HAP-1 (cell line): ENCODE measurements around the gene KCNQ1.

ENCODE experiments used
- DNase-seq, 2 experiments: peaks; one replicate each; pipeline ENCODE4 v3.0.0-alpha.2; 2016 to 2020; ENCODE audit warnings: low spot score in 2 of 2
- H3K27me3 ChIP-seq: fragments of 250-450 bp; sonication (Bioruptor Pico); 2 replicates; pipeline ENCODE4 v1.5.1; 2020; ENCODE audit warnings: low read depth, mild to moderate bottlenecking, moderate library complexity
- H3K36me3 ChIP-seq: fragments of 250-450 bp; sonication (Bioruptor Pico); replicated peaks from 2 replicates; pipeline ENCODE4 v1.5.1; 2020; ENCODE audit warnings: mild to moderate bottlenecking
- H3K4me1 ChIP-seq: fragments of 250-450 bp; sonication (Bioruptor Pico); 2 replicates; pipeline ENCODE4 v1.5.1; 2020; ENCODE audit warnings: mild to moderate bottlenecking
- H3K4me3 ChIP-seq: fragments of 250-450 bp; sonication (Bioruptor Pico); 2 replicates; pipeline ENCODE4 v1.5.1; 2020; ENCODE audit warnings: mild to moderate bottlenecking, moderate library complexity
- H3K9me3 ChIP-seq: fragments of 250-450 bp; sonication (Bioruptor Pico); 2 replicates; pipeline ENCODE4 v1.5.1; 2020; ENCODE audit warnings: mild to moderate bottlenecking, moderate library complexity
- in situ Hi-C: fragments of 300-500 bp; cut with MboI; formaldehyde crosslinking; loops from 3 replicates; pipeline ENCODE4 v1.14.3; 2020; ENCODE audit warnings: low sequenced_read_pairs, inconsistent platforms, mixed read lengths

The KCNQ1 gene

DNA sequence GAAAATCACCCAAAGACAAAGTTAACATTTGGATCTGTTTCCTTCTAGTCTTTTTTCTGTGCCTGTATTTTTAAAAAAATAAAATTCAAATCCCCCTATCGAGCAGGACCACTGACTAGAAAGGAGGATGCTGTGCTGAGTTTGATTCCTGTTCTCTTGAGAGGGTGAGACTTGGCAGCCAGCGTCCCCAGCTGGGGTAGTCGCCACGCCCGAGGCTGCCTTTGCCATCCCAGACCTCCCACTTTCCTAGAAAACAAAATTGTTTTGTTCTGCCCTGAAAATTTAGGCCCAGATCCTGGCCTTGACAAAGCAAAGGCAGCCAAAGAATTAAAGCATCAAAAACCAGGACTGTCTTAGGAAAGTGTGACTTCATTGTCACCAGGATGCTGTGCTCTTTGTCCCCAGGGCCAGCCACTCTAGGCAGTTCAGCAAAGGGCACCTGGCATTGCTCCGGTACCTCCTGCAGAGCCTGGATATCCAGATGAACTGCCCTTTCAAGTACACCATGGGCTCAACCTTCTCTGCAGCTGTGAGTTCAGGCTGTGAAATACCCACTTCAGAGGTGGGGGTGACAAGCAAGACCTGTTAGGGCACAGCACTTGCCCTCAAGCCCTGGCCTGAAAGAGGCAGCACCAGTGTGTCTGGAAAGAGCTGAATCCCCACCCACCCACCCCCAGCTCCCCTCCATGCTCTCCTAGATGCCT, 210.4 kb downstream of the KCNQ1 start:
- DNase-seq, result no peak
- no peaks in the 10 kb centered on the region for H3K4me1 ChIP-seq
- in situ Hi-C loops, result no loop called here
- H3K36me3 ChIP-seq, result no peaks in the 10 kb centered on the region
- H3K9me3 ChIP-seq, result no peaks in the 10 kb centered on the region
- H3K4me3 ChIP-seq, result no peak overlapping the region
- no peaks in the 10 kb centered on the region for H3K27me3 ChIP-seq

- Histone ChIP-seq H3K4me1 (no peaks in the 10 kb centered on the region), H3K36me3 (no peaks in the 10 kb centered on the region), H3K9me3 (no peaks in the 10 kb centered on the region), H3K27me3 (no peaks in the 10 kb centered on the region), H3K4me3 (no peak overlapping the region)
- in situ Hi-C loops, result no loop called here
- no peak for DNase-seq
These were observed 211.2 kb downstream of the KCNQ1 start for GRCh38 chr11:2655834-2656622.

DNA sequence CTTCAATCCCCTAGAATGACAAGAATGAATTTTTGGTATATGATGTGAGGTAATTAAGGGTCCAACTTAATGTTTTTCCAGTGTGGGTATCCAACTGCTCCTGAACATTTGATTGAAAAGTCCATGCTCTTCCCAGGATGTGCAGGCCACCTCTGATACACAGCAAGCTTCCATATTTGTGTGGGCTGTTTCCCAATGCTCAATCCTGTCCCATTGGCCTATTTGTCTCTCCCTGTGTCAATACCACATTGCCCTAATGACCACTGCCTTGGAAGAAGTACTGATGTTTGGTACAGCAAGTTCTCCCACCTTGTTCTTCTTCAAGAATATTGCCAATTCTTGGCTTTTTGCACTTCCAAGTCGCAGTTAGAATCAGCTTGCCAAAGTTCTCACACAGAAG, 212.1 kb downstream of the KCNQ1 start:
- Histone ChIP-seq H3K36me3 (no peaks in the 10 kb centered on the region), H3K4me3 (no peak overlapping the region), H3K27me3 (no peaks in the 10 kb centered on the region), H3K9me3 (no peaks in the 10 kb centered on the region), H3K4me1 (no peaks in the 10 kb centered on the region)
- in situ Hi-C loops, result no loop called here
- DNase-seq, result no peak

- Histone ChIP-seq H3K4me1 (no peaks in the 10 kb centered on the region), H3K27me3 (no peaks in the 10 kb centered on the region), H3K36me3 (no peaks in the 10 kb centered on the region), H3K9me3 (no peaks in the 10 kb centered on the region), H3K4me3 (no peak overlapping the region)
- DNase-seq, result no peak
- in situ Hi-C loops, result no loop called here
These were observed 213.0 kb downstream of the KCNQ1 start for GRCh38 chr11:2657697-2658284.

GRCh38 chr11:2660357-2660939, 215.6 kb downstream of the KCNQ1 start:
- no peaks in the 10 kb centered on the region for H3K36me3 ChIP-seq
- H3K9me3 ChIP-seq, result no peaks in the 10 kb centered on the region
- DNase-seq, result no peak
- no peak overlapping the region for H3K4me3 ChIP-seq
- no peaks in the 10 kb centered on the region for H3K4me1 ChIP-seq
- in situ Hi-C loops, result no loop called here
- no peaks in the 10 kb centered on the region for H3K27me3 ChIP-seq

DNA sequence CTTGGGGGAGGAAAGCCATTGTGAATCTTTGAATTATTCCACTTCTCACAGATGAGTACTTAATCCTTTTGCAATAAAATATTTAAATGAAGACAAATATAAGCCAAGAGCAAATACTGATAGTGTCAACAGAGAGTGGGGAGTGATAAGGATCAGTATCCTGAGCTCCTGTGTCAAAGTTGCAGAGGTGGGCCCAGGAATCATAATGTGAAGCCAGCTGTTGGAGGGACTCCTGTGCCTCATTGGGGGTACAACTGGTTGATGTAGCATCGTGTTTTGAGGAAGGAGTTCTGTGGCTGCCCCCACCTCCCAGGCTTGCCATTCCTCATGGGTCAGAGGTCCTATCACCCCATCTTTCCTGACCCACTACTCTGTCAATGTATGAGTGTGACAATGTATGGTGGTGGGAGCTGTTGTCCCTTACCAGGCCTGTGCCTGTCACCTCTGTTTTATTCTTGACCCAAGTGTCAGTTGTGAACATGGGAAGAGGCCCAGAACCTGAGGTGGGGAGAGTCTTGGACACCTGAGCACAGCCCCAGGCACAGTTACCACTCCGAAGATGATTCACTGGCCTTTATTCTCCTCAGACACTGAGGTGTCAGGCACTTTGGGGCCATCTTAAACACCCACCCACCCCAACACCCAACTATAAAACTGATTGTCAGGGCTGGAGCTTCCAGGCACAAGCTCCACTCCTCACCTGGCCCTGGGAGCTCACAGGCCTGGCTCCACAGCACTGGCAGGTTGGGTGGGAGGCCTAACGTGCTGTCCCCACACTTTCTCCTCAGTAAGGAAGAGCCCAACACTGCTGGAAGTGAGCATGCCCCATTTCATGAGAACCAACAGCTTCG, 216.6 kb downstream of the KCNQ1 start:
- in situ Hi-C loops, result no loop called here
- DNase-seq, result no peak
- no peaks in the 10 kb centered on the region for H3K27me3 ChIP-seq
- no peaks in the 10 kb centered on the region for H3K4me1 ChIP-seq
- no peaks in the 10 kb centered on the region for H3K36me3 ChIP-seq
- no peak overlapping the region for H3K4me3 ChIP-seq
- no peaks in the 10 kb centered on the region for H3K9me3 ChIP-seq

- Histone ChIP-seq H3K4me3 (no peak overlapping the region), H3K27me3 (no peaks in the 10 kb centered on the region), H3K4me1 (no peaks in the 10 kb centered on the region), H3K9me3 (no peaks in the 10 kb centered on the region), H3K36me3 (no peaks in the 10 kb centered on the region)
- no peak for DNase-seq
- in situ Hi-C loops, result no loop called here
These were observed 217.2 kb downstream of the KCNQ1 start for GRCh38 chr11:2662024-2662312.

DNA sequence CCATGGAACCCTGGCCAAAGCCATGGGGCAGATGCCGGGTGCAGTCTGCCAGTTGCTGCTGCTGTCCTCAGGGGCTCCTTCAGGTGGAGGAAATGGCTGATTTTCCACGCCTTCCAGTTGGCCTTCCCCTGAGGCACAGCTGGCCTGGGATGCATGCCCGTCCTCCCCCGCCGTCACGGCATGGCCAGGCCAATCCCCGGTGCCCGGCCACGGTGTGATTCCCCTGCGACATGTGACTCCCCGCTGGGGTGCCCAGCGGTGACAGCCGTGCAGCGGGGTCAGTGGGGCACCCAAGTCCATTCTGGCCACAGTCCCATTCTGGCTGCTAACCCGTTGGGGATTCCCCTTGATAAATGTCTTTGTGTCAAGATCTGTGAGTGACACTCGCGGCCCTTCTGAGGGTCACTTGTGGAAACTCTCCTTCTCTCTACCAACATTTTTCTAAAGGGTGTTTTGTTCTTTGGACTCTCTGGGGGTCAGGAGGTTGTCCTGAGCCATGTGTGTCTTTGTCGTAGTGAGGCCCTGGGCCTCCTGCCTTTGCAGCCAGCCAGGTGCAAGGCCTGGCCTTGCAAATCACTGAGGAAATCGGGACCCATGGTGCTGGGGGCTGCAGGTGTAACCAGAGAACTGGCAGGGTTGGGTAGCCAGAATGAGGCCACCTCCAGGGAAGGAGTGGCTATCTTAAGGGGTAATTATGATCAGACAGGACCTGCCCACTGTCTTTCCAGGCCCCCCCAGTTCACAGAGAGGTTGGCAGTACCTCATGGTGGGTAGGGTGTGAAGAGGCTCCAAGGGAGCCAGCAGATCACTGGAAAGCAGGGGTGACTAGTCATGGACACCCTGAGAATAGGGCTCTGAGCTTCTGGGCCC, 217.9 kb downstream of the KCNQ1 start:
- Histone ChIP-seq H3K27me3 (no peaks in the 10 kb centered on the region), H3K4me3 (no peak overlapping the region), H3K36me3 (no peaks in the 10 kb centered on the region), H3K9me3 (no peaks in the 10 kb centered on the region), H3K4me1 (no peaks in the 10 kb centered on the region)
- in situ Hi-C loops, result no loop called here
- no peak for DNase-seq

- H3K9me3 ChIP-seq, result no peaks in the 10 kb centered on the region
These were observed 218.7 kb downstream of the KCNQ1 start for GRCh38 chr11:2663506-2663905.

DNA sequence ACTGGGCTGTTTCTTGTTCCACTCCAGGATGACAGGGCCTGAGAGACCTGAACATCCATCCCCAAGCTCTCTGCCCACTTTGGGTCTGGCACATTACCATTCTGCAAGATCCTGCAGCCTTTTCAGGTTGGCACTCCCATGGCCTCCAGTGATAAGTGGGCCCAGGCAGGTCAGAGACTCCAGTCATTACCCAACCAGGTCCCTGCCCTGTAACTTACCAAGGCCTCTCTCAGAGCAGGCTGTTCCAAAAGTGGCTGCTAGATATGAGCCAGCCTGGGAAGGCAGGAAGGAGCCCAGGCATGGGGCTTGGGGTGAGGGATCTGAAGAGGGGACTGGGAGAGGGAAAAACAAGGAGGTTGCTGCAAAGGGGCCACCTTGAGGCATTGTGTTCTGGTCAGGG, 219.1 kb downstream of the KCNQ1 start:
- Histone ChIP-seq H3K4me3 (no peak overlapping the region), H3K27me3 (no peaks in the 10 kb centered on the region), H3K36me3 (no peaks in the 10 kb centered on the region), H3K9me3 (no peaks in the 10 kb centered on the region), H3K4me1 (no peaks in the 10 kb centered on the region)
- in situ Hi-C loops, result no loop called here
- no peak for DNase-seq

More at GRCh38 chr11:2663506-2663905, 218.7 kb downstream of the KCNQ1 start:
- H3K4me1 ChIP-seq, result no peaks in the 10 kb centered on the region
- no peaks in the 10 kb centered on the region for H3K27me3 ChIP-seq
- DNase-seq, result no peak
- in situ Hi-C loops, result no loop called here
- no peaks in the 10 kb centered on the region for H3K36me3 ChIP-seq
- no peak overlapping the region for H3K4me3 ChIP-seq

DNA sequence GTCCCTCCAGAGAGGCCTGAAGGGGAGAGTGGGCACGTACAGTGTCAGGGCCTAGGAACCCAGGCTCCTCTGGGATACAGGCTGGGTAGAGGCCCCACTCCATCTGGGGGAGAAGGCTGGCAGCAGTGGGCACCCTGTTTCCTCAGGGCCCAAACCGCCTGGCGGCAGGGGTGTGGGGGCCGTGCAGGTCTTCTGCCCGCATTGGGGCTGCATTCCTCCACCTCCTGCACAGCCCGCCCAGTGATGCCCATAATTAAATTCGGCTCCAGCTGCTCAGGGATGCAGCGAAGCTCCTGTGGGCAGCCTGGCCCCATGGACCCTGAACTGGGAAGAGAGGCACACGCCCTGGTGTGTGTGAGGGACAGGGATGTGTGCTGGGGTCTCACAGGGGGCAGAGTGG, 219.6 kb downstream of the KCNQ1 start:
- Histone ChIP-seq H3K27me3 (no peaks in the 10 kb centered on the region), H3K4me3 (no peak overlapping the region), H3K36me3 (no peaks in the 10 kb centered on the region), H3K9me3 (no peaks in the 10 kb centered on the region), H3K4me1 (no peaks in the 10 kb centered on the region)
- in situ Hi-C loops, result no loop called here
- no peak for DNase-seq

- no peak for DNase-seq
- in situ Hi-C loops, result no loop called here
- Histone ChIP-seq H3K4me1 (no peaks in the 10 kb centered on the region), H3K36me3 (no peaks in the 10 kb centered on the region), H3K9me3 (no peaks in the 10 kb centered on the region), H3K4me3 (no peak overlapping the region), H3K27me3 (no peaks in the 10 kb centered on the region)
These were observed 220.2 kb downstream of the KCNQ1 start for GRCh38 chr11:2664791-2665525.
